Stimulated activated CD4-positive, alpha-beta T cell treated with anti-CD3 and anti-CD28 coated beads, Interleukin-2, amount 100 ng/mL, for 24 hours (primary cell): ENCODE results near the gene CCDC51.

ENCODE experiments used
- DNase-seq, 2 donors: peaks; one replicate each; pipeline ENCODE4 v3.0.0-alpha.2; 2020

Gene CCDC51

DNA sequence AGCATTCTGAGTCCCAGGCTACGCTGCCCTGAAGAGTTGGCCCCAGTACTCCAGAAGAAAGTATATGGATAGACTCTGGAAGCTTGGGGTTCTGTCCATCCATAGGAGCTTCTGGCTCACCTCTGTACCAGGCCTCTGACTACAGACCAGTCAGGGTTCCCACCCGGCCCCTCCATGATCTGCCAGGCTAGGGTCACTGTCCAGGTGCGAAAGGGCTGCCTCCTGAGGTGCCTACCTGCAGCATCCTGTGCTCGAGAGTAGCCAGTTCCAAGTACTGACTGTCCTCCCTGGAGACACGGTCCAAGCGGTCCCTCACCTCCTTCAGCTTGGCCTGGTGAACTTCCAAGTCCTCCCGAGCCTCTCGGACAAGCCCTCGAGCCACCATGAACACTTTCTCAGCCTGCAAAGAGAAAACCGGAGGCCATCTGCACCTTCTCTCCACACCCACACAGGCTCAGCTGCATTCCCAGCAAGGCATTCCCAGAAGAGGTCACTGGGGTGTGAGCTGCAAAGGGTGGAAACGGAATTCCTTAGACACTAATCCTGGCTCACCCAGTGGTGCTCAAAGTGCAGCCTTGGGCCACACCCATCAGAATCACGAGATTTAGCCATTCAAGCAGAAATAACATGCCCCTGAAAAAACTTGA, 6.3 kb downstream of the CCDC51 start:
- no peak for DNase-seq

DNA sequence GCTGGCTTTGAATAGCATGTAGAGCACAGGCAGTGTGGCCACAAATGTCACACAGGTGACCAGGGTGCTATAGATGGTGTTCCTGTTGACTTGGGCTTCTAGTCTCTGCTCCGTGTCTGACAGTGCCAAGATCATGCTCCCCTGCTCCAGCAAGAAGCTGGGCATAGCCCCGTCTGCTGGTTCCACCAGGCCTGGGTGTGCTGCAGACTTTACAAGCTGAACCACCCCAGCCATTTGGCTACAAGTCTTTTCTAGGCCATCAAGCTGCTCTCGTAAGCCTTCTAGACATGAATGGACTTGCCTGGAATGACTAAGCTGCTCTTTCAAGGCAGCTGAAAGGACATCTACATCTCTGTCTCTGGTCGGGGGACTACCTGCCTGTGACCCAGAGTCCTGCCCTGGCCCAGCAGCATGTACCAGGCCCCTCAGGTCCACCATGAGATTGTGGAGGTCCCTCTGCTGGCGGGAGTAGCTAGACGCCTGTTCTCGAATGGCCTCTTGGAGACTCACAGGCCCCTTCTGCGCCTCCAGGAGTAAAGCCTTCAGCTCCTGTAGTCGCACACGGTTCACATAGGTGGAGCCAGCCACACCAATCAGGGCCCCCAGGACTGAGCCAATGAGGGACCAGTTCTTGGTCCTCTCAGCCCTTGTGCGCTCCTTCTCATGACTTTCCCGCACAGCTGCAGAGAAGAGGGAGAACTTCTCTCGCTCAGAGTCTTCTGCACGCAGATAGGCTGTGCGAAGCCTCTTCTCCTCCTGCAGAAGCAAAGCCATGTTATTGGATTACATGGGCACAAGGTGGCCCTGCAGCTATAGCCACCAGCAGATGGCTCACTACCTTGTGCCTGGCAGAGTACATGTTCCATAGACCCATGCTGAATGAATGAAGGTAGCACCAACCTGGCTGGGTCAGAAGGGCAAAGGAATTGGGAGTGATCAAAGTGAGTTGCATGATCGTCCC, 7.2 kb downstream of the CCDC51 start:
- DNase-seq = no peak

DNA sequence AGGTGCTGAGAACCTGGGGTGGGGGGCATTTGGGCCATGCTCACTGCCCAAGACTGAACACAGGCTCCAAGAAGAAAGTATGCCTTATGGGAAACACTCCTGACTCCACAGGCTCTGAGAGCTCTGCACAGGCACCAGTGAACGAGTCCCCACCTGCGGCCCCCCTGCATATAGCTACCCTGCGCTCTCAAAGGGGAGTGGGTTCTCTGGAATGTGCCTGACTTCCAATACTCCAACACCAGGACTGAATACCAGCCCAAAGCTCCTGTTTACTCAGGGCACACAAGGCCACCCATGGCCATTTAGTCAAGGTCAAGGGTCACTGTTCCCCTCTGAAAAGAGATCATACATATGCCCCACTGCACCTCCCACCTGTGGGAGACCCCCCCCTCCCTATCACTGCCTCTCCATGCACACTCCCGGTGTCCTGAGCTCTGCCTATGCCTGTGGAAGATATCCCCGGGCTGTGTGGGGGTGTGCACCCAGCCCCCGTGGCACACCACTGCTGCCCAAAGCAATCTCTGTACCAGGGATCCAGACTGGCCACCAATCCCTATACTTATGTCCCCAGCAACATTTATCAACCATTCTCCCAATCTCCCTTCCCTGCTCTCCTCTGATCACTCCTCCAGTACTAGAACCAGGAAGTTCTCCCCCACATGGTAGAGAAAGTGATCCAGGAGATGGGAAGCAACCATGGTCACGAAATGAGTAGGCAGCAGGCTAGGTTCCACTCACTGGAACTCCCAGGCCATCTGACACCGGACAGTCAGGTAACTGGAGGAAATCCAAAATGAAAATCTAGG, 8.5 kb downstream of the CCDC51 start:
- no peak for DNase-seq

DNA sequence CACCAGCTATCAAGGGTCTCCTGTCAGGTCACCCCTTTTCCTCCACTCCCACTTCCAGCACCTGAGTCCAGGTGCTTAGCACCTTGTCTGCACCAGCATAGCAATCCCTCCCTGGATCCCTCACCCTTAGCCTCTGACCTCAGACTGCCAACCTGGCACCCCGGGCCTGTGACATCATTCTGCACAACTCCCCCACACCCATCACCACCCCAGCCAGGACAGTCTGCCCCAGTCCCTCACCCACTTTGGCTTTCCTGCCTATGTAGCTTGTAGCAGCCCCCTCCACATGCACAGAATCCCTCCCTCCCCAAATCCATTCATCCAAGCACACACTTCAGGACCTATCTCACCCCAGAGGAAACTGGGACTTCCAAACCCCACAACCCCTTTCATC, 9.2 kb downstream of the CCDC51 start:
- no peak for DNase-seq

DNA sequence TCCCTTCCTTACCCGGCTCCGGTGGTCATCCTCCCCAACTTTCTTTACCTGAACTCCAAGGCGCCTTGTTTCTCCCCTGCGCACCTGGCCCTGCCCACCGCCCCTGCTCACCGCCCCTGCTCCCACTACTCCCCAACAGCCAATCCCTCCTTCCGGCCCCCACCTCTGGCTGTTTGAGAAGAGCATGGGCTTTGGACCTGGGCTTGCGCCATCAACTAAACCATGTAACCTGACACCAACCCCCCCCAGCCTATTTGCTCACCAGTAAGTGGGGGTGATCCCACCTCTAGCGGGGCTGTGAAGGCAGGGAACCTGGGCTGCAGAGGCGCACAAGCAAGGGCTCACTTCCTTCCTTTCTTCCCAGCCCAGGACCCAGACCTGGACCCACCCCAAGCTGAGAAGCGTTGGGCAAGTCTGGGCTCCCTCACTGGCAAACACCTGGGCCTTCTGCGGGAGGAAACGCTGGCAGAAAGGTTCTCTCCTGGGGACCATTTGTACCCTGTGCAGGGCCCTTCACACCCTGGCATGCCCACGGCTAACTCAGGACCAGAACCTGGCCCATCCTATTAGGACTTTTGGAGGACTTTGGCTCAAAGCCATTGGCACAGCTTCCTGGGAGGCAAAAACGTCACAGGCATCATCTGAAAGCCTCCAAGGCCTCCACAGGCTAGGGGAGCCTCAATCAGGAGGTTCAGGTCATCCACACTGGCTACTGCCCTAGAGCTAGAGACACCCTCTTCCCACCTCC, 9.8 kb downstream of the CCDC51 start, which contains the start of gene PLXNB1:
Gene PLXNB1, minus strand, starts transcription at position 127 of the 748 bp plus-strand sequence. CDS start 5,475 bp downstream, outside the sequence.
- DNase-seq = peak in 1 of 2 donors; percentile 22

DNA sequence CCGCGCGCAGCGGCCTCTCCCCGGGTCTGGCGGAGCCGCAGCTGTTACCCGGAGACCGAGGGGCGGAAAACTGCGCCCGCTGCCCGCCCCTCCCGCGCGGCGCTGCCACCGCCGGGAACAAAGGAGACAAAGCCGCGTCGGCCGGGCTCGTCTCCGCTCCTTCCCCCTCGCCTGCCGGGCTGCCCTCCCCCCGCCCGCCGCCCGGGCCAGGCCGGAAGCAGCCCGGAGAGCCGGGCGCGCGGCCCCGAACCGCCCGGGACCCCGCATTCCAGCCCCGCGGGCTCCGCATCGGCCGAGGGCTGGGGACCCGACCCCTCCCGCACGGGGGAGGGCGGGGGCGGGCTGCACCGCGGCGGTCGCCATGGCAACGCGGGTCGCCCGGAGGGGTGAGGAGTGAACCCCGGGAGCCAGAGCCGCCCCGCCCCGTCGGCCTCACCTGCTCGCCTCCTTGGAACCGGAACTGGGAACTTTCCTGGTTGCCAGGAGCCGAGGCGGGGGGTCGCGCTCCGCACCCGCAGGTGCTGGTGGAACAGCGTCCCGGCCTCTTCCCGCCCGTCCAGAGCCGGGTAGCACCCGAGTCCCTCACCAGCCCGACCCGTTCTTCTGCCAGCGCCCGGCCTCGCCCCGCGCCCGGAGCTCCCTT, 10.5 kb downstream of the CCDC51 start:
- peak; percentile 68 for DNase-seq

DNA sequence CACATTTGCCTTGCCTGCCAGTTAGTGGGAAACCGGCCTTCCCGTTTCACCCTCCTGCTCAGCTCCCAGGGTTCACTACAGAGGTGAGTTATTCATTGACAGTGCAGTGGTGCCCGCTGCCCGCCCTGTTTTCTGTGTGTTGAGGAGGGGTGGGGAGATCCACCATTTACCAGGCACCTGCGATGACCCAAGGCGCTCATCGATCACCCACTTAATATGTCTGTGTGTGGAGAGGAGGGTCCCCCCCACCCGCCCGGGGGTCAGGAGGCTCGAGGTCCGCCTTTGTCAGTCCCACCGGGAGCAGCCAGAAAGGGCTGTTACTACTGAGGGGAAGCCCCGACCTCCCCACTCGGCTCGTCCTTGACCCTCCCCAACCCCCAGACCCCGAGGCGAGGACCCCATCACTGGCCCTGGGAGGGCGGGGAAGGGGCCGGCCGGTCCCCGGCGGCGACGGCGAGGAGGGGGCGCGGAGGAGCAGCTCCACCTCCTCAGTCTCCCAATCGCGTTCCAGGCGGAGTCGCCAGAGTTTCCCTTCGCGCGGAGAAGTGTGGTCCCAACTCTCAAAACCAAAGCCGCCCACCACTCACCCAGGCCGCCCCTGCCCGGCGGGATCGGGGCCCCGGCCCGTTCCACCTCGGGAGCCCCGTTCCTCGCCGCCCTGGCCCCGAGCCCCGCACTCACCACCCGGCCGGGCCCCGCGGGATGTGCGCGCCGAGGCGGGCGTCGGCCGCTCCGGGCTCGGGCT, 11.2 kb downstream of the CCDC51 start:
- no peak for DNase-seq

DNA sequence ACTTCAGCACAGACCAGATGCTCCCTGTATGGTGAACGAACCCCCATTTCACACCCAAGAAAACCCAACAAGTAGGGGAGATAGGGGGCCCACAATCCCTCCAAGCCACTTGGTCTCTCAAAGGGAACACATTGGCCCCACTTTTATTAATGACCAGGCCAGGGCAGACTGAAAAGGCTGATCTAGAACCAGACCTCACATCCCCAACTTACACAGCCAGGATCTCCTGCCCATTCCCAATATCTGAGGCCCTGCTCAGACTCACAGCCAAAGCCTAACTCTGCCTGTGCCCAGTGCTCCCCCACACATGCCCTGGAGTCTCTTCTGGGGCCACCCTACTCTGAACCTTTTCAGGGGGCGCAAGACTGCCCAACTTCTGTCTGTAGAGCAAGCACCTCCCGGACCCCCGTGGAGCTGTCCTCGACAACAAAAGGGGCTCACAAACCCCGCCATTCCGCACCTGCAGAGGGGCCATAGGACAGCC, 11.8 kb downstream of the CCDC51 start:
- DNase-seq = no peak

DNA sequence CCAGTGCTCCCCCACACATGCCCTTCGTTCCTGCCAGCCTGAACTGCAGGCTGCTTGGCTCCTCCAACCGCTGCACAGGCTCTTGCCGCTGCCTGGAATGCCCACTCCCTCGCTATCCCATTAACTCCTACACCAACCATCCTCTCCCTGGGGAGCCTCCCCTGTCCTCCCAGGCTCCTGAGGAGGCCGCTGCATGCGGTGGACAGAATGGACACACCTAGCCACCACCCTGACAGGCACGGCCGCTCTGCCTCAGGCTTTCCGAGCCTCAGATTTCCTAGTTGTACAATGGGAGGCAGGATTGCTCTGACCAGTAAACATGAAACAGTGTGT, 12.3 kb downstream of the CCDC51 start:
- no peak for DNase-seq

DNA sequence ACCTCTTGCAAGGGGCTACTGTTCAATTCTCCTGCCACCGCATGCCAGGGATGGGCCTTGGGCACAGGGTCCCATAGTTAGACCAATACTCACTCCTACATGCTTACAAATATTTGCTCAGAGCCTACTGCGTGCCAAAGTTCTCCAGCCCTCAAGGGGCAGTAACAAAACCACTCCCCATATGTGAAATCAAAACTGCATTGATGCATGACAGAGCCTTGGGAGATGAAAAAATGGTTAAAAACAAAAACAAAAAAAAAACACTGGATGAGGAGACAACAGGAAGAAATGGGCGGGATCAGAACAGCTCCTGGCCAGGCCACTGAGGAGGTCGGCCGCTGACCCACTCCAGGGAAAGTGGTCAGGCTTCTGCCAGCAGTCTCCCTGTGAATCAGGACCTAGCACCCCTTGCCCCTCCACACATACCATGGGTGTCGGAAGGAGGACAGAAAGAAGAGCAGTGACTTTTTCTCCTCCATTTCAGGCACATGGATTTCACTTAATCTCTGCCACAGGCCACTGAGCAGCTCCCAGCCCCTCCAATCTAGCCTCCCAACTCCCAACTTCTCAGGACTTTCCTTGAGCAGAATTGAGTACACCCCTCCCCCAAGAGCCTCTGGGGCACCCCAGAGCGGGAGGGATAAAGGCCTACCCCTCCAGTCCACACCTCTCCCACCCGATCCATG, 12.8 kb downstream of the CCDC51 start:
- DNase-seq = no peak

DNA sequence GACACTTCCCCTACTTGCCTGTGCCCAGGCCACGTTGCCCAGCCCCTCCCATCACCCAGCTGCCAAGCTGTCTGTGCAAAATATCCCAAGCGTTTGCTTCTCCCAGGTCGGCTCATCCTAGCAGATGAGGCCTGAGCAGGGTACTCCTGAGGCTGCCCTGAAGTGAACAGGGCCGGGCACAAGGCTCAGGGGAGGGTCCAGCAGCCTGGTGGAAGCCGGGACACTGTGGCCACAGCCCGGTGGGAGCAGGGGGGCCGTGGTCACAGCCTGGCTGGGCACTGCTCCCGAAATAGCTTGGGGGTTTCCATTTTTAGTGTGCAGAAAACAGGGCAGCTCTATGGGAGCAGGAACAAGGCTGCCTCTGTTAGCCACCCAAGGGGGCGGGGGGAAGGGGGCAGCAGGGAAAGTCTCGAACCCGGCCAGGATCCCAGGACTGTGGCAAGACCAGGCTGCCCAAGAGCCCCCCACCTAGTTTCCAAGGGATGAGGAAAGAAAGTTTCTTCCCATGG, 13.5 kb downstream of the CCDC51 start:
- DNase-seq = no peak

DNA sequence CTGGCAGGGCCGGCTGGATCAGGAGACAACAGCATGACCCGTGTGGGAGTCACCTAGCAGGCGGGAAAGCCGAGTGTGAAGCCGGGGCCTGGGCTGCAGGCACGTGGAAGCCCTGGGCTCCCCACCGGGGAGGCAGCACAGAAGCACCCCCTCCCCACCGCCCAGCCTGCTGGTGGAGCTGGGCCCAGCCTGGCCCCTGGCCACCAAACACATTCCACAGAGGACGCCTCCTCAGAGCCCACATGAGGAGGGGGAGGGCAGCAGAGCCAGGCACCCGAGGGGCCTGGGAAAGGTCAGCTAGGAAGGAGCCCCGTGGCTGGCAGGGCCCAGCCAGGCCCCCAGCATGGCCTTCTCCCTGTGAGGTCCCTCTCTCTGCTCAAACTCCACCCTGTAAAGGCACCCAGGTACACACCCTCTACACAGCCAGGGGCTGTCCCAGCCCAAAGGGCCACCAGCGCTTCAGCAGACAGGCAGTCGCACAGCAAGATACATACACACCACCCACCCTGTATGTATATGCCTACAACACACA, 14.6 kb downstream of the CCDC51 start:
- no peak for DNase-seq

DNA sequence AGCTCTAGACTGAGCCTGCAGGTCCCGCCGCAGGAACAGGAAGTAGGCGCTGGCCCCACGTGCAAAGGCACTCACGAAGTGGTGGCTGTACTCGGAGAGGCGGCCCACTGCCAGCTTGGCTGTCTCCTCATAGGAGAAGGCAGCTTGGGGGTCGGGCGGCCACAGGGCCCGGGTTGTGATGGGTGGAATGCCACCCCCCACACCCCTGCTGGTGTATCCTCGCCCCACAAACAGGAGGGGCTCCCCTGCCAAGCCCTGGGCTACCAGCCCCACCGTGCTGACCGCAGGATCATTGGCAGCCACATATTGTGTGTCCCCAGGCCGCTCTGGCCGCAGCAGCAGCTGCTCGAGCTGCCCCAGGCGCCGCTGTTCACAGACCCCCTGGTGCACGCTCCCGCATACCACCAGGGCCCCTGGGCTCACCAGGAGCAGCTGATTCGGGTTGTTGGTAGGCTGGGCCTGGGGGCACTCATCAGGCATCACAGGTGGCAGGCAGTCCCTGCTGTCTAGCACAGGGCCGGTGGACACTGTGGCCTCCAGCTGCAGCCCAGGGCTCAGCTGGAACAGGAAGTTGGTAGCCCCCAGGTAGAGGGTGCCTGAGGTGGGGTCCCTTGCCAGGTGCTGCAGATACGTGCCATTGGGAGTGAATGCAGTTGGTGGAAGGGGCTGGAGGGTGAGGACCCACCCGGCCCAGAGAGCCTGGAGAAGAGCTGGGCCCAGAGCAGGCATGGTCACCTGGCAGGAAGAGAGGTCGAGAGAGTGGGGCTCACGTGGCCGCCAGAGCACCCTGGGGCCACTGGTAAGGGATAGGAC, 15.8 kb downstream of the CCDC51 start:
- no peak for DNase-seq

DNA sequence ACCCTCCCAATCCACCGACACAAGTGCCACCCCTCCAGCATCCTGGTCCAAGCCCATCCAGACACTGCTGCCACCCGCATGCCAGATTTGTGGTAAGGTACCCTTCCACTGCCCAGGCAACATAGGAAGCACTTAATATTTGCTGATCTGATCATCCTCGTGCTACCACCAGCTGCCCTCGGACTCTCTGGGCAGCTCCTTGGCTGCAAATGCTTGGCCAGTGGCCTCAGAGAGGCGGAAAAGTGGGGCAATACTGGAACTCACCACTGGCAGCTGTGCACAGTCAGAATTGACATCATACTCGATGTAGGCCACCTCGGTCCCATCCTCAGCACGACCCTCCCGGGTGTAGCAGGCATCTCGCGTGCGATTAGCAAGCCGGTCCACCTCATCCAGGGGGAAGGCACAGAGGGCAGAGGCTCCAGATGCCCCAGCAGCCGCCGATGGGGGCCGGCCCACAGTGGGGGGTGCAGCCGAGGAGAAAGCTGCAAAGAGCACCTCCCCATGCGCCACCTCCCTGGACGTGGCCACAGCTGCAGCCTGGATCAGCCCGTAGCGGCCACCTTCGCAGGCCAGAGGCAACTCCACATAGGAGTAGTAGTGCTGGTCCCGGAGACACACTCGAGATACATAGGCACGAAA, 16.6 kb downstream of the CCDC51 start:
- DNase-seq = no peak

DNA sequence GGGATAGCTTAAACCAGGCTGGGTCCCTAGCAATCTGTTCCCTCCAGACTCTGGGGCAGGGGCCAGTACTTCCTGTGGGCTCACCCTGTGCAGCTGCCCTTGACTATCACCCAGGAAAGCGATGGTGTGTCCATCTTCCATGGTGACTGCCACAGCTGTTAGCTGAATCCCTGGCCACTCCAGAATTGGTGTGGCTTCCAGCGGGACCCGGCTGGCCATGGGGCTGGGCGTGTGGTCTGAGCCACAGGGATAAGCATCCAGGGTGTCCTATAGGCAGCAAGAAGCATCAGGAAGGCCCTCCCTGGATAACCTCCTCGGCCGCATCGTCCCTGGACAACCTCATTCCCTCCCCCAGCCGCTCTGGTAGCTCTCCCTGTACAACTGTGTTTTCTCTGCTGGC, 17.2 kb downstream of the CCDC51 start:
- DNase-seq = no peak

DNA sequence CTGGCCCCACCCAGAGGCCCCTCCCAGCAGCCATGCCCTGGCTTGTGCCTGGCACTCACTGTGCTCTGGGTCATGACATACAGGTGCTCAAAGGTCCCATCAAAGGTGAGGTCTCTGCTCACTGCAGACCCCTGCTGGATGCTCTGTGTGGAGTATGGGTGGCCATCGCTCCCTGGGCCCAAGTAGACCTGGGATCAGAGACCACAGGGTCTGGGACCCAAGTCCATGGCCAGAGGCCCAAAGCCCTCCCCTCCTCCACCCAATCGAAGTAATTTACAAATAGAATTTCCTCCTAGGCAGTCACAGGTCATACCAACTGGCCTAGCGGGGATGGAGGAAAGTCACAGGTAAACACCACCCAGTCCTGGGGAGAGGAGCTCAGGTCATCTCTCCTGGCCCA, 17.6 kb downstream of the CCDC51 start:
- no peak for DNase-seq

DNA sequence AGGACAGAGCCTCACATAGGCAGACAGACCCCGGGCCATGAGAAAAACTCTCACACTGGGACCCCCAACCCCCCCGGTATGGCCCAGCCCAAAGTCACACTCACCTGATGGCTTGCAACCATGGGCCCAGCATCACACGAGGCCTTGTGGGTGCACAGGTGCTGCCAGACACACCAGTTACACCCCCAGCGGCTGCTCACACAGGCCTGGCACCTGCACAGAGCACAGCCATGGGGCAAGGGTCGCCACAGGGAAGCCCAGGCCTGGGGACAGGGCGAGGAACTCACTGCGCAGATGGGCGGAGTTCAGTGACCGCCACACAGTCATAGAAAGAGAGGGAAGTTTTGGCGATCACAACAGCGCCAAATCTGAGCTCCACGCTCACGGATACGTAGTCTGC, 19.4 kb downstream of the CCDC51 start:
- DNase-seq = no peak

DNA sequence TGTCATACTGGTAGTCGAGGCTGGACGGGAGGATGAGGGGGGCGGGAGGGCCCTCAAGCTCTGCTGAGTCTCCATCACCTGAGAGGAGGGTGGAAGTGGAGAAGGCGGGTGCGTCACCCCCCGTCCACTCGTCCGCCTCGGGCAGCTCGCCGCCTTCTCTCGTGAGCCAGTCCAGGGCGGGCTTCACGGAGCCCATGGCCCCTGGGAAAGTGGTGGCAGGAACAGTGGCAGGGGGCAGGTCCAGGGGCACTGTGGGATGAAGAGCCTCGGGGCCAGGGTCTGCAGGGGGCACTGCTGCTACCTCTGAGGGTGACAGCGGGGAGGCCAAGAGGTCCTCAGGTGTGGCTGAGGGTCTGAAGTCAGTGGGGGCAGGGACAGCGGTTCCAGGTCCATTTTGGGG, 20.3 kb downstream of the CCDC51 start:
- DNase-seq = no peak

DNA sequence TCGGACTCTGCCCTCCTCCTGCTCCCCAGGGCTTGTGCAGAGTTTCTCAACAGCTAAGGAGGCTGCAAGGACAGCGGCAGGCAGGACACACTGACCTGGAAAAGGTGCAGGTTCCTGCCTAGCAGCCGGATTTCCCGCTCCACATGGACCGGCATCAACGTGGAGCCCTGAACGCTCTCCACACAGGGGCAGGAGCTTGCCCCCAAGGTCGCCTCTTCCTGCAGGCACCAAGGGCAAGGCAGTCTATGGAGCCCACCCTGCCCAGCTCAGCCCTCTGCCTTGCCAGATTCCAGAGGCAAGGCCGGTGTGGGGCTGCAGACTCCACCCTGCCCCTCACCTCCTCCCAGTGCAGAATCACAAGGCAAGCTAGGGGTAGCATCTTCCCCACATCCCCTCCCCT, 20.8 kb downstream of the CCDC51 start:
- no peak for DNase-seq
